Kidney glomerular epithelial cell (primary cell): ENCODE data around the gene NIPAL4.

ENCODE experiments used
- DNase-seq: peaks from one replicate; lab custom pipeline; 2025; lab: John Stamatoyannopoulos, UW

NIPAL4 gene

GRCh38 chr5:157486221-157486681, 26.2 kb downstream of the NIPAL4 start:
- no peak for DNase-seq

DNA sequence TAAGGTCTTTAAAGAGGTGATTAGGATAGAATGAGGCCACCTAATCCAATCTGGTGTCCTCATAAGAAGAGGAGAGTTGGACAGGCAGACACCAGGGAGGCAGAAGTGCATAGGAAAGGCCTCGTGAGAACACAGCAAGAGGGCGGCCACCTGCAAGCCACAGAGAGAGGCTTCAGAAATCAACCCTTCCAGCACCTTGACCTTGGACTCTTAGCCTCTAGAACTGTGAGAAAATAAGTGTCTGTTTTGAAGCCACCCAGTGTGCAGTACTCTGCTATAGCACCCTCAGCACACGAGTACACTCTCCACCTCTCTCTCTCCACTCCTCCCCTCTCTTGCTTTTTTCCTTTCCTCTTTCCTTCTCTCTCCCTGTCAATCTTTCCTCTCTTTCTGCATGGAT, 26.8 kb downstream of the NIPAL4 start:
- DNase-seq: no peak

DNA sequence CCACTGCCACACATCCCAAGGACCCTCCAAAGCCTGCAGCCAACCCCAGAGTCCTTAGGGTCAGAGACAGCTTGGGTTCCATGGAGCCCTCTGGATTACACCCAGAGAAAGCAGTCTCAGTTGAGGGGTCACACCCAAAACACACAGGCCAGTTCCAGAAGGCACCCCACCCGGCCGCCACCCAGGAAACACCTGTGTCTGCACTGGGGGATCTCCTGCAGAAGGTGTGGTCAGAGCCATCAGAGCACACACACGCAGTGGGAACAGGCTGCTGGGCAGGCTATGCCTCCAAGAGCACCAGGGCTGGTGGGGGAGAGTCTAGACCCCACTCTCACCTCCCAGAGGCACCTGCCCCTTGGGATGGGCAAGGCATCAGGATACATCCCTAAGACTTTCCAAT, 27.3 kb downstream of the NIPAL4 start:
- no peak for DNase-seq

DNA sequence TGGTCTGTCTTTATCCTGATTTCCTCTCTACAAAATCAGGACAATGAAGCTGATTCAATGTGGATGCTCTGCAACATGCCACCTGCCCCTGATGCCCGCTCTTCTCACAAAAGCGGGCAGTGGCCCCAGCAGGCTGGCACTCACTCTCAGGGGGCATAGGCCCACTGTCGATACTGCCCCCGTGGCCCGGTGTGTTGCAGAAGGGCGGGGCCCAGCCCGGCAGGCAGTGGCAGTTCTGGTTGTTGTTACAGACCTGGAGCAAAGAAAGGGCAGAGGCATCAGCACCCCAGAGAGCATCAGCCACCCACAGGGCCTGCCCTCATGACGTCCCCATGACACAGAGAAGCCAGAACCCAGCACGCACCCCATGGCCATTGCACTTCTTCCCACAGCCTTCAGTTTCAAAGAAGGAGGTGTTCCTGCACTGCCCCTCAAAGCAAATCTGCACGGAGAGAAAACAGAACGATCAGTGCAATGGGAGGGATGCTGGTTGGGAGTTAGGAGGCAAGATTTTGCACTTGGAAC, 31.5 kb downstream of the NIPAL4 start:
- DNase-seq: no peak

DNA sequence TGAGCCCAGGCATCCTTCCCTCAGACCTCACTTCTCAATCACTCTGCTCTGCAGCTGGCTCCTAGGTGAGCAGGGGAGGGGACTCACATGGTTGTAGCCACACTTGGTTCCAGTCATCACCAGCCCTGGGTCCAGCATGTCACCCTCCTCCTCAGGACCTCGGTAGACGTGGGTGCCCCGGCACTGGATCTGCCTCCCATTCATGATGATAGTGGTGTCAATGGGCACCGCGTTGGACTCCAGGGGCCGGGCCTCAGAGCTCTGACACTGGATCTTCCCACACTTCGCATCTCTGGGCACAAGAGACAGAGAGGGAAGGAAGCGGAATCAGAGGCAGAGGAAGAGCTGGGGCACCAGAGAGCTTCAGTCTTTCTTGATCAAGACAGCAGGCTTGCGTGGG, 32.9 kb downstream of the NIPAL4 start:
- DNase-seq: no peak

DNA sequence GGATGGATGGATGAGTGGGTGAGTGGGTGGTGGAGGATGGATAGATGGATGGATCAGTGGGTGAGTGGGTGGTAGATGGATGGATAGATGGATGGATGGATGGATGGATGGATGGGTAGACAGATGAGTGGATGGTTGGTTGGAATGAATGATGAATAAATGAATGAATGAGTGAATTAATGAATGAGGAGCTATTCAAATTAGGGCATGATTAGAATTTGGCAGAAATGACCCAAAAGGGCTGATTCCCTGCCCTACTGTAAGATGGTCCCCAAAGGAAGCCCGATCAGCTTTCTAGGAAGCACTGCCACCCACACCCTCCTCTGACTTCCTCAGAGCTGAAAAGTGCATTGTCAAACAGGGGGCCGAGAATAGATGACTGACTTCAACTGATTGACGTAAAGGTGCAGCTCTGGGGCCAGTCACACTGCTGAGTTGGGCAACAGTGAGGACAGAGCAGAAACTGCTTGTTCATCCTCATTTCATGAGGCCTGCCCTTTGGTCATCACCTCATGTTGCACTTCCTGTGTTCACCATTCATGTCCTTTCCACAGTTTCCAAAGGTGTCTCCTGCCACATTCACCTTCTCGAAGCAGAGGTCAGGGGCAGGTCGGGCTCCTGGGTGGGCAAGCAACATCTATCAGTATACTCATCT, 34.3 kb downstream of the NIPAL4 start:
- no peak for DNase-seq

DNA sequence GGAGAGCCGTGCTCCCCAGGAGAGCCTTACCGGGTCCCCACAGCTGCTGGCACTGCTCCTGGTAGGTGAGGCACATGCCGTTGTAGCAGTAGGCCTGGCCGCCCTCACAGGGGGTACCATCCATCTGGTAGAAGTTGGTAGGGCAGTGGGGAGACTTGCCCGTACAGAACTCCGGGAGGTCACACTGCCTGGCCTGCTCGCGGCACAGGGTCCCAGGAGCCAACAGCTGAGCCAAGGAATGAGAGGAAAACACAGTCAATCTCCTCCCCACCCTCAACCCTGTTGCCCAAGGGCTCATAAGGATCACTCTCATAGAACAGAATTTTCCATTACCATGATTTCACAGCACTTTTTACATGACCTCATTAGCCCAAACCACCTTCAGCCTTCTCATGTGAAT, 36.9 kb downstream of the NIPAL4 start:
- no peak for DNase-seq

DNA sequence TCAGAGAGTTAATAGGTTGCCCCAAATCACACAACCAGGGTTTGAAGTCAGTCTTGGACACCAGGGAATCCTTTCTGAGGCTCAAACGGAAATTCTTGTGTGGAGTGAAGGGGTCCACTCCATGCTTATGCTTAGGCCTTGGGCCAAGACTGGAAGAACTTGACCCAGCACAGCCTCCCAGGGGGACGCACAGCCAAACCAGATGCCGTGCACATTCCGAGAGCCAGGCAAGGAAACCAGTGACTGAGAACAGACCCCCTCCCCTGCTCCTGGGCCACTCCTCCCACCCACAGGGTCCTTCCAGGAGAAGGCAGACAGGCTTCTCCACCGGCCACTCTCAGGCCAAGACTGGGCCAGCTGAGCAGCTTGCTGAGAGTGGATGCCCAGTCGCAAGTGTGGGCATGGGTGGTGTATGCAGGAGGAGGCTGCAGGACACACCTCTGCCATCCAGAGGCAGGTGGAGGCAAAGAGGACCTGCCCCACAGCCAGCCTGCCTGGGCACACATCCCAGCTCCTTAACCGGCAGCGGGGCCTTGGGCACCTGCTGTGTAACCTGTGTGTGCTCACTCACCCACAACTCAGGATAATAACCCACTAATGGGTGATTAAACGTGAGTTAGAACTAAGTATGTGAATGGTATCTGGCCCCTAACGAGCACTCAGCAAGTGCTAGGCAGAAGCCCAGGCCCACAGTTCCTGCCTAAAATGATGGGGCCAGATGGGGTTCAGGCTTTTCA, 38.0 kb downstream of the NIPAL4 start:
- no peak for DNase-seq

DNA sequence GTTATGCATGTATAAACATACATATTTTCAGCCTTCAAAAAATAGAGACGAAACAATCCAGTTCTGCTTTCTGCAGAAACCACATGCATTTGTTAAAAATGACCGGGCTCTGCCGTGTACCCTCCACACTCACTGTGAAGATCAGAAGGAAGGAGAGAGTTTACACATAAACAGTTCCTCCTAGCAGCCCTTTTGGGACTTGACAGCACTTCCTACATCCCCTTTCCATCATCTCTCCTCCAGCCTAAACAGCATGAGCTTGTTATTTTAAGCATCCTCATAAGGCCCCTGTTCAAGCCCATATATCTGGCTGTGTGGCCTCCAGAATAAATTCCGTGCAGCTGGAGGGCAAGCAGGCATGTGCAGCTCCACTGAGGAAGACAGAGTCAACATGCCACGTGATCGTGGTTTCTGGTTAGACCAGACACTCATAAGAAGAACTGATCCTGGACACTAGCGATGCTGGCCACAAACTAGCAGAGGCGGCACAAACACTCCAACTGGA, 42.2 kb downstream of the NIPAL4 start:
- DNase-seq: no peak

DNA sequence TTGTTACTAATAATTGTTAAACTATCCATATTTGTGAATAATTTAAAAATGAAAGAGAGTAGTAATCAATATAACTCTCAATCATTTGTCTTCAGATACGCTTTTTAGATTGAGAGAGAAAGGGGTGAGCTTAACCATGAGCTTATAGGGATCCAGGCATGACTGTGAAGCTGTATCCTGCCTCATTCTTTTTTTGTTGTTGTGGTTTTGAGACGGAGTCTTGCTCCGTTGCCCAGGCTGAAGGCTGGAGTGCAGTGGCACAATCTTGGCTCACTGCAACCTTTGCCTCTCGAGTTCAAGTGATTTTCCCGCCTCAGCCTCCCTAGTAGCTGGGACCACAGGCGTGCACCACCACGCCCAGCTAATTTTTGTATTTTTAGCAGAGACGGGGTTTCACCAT, 44.0 kb downstream of the NIPAL4 start:
- DNase-seq: no peak

GRCh38 chr5:157505496-157505895, 45.5 kb downstream of the NIPAL4 start:
- no peak for DNase-seq

DNA sequence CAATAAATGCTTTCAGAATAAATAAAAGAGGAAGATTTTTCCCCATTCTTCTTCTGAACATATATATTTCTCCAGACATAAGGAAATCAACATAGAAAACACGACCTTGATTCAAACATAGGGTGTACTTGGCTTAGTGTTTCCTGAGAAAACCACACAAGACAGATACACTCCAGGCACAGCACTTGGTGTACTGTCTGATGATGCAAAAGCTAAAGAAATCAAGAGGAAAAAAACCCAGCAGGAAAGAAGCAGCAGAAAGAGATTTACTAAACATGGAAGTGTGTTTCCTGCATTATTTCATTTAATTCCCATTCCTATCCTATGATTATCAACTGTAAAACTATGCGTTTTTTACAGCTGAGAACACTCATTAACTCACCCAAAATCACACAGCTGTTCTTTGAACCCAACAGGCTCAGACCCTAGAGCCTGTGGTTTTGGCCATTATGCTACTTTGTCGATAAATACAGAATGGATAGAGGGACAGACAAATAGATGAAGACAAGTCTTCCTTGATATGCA, 46.1 kb downstream of the NIPAL4 start:
- no peak for DNase-seq

DNA sequence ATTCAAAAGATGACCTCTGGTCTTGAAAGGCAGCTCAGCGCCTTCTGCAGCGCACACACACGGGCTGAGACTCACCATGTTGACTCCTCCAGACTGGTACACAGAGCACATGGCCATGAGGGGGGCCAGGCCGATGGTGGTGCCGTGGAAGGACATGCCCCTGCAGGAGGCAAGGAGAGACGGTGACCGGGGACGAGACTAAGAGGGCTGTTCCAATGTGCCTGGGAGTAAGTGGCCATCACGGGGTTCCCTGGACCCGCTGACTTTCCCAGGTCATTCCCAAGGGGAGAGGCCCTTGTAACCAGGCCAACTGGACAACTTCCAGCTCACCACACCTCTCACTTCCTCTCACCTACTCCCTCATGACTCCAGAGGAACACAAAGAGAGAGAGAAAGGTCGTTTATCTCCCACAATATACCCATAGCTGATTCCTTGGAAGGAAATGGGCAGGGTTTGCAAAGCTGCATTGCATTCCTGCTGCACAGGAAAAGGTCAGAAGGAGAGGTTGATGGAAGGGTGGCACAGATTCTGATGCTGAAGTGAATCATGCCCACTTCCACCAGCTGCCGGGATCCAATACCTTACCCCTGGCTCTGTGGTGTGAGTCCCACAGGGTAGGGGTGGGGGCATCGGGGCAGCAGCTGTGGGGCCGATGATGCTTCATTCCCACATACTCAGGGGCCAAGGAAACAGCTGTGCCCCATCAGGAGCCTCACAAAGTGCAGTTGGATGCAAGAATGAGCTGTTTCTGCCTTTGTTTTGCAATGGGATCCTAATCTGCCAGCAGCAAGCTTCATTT, 47.2 kb downstream of the NIPAL4 start:
- DNase-seq: no peak

DNA sequence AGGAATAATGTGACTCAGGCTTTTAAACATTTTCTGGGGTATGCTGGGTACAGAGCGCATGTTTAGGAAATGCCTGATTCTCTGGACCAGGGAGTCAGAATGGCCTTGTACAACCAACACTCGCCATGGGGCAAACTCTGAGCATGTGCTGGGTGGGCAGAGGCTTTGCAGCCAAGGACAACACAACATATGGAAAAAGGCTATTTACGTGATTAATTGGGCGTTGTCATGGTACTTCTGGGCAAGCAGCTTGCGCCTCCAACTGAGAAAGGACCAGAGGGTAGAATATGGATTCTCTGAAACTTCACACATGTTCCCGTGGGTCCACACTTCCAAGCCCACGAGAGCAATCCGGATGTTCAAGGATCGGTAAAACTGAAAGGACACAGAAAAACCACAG, 49.1 kb downstream of the NIPAL4 start:
- DNase-seq: no peak

DNA sequence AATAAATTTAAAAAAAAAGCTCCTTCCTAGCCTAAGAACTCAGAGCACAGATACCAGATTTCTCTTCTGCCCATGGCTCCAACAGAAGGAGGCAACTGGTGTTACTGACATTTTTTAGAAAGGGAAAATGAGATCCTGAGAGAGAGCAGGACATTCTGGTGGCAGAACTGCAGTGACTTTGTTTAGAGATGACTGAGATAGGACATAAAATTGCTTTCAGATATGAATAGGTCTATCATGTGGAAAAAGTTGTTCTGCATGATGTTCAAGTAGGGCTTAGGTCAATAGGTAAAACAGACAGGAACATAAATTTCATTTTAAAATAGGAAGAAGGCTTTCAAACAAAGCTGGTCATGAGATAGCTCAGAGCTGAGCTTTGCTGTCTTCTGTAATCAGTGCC, 49.6 kb downstream of the NIPAL4 start:
- no peak for DNase-seq

DNA sequence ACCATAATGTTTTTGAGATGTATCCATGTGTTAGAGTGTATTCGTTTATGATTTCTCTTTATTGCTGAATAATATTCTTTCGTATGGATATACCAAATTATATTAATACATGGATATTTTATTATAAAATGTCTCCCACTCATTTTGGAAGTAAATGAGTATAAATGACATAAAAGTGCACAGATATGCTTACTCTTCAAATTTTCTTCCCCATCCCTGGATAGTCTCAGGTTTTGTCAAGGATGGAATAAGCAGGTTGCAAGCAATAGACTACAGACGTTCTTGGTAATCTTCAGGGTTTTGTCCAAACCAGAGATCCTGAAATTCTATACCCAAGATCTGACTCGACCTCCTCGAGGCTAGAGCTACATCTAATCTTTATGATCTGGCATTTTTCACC, 50.7 kb downstream of the NIPAL4 start:
- no peak for DNase-seq

DNA sequence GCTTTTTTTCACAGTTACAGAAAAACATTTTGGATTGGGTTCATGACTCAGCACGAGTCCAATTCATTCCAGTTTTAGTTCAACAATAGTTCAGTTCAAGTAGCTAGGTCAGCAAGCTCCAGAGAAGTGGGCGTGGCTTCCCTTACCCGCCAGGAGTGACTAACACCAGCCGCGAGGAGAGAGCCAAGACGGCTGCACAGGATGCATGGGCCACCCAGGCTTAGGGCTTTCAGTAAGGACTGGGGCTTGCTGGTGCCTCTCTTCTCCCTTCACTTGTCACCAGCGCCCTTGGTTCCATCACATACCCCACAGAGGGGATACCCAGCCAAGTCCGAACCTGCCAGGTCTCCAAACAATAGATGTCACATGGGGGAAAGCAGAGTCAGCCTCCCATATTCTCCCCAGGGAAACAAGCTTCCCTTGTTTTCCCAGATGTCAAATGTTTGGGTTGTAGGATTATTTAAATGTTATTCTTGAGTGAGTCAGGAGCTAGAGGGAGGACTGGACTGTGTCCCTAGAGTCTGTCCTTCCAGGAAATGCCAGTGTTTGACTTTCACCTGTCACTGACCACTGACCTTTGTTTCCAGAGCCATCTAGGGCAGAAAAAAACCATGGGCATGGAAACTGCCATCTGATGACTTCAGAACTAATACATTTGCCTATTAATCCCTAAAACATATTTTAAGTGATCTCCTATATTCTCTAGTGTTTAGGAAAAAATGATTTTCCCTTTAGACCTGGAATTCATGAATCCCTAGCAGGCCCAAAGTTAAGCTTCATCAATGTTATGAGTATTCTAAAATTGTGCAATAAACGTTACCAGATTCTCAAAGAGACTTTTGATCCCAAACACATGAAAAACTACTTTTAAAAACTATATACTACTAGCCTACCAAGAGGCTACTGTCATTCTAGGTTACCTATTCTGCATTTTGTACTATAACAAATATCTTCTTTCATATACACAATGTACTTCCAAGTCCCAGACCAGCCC, 51.9 kb downstream of the NIPAL4 start:
- peak; percentile 69 for DNase-seq

DNA sequence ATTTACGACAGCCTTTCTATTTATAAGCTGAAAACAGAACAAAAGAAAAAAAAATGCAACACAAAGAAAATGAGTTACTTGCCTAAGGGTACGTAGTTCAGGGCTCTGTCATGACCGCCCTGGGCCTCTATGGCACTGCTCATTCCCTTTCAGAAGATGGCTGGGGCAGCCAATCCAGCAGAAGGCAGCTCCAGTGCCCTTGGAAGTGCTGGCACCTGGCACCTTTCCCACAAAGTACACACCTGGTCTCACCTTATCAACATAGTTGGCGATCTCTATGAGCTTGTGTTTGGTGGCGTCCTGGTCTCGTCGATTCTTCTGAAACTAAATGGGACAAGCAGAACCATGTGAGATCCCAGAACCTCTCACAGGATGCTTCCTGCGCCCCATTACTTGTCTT, 53.2 kb downstream of the NIPAL4 start:
- DNase-seq: no peak

DNA sequence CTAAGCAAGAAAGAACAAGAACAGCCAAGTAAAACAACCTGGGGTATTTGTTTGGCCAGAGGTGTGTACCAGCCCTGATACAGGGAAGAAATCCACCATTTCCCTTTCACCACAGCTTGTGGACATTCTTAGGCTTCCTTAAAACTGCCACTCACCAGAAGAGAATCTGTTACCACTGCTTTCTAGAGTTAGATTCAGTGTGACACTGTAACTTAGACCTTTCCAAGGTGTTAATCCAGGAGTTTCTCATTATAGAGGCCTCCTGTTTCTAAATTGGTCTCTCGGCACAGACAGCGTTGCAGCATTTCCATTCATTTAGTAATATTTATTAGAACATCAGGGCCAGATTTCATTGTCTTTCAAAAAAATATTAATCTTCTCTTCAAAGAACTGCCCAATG, 55.0 kb downstream of the NIPAL4 start:
- no peak for DNase-seq

DNA sequence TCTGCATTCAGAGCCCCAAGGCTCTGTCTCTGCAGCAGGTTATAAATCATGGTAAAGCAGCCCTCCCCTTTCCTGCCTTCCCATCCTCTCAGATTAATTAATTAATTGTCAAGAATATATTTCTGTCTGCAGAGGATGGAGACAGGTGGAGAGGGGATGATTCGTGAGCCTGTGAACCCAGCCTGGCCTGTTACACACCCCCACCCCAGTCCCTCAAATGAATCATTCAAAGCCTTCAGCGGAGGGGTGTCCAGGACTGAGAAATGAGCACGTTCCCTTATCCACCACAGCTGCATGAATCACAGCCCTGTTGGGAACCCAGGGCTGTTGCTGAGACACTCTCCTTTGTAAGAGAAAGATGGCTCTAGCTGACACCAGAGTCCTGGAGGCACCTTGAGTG, 56.0 kb downstream of the NIPAL4 start:
- peak; percentile 91 for DNase-seq
